ENCODE data around the gene CATSPER3. TPM values are rescaled to one million over a fixed set of nuclear protein-coding genes. Genes with fewer than 3 reads are reported as not detected.

The CATSPER3 gene
- 0.23 TPM for polyA plus RNA-seq (2013, experiment 1 of 2; ENCODE audit: insufficient read length)
- polyA plus RNA-seq (2013, experiment 2 of 2; ENCODE audit: insufficient read length), result not detected

- DNase-seq, result no peak
Measured at GRCh38 chr5:134967607-134968006, at the start of gene CATSPER3. Gene CATSPER3 (plus strand): TSS chr5:134967907. CDS start chr5:134967992, 85 bp downstream.

DNA sequence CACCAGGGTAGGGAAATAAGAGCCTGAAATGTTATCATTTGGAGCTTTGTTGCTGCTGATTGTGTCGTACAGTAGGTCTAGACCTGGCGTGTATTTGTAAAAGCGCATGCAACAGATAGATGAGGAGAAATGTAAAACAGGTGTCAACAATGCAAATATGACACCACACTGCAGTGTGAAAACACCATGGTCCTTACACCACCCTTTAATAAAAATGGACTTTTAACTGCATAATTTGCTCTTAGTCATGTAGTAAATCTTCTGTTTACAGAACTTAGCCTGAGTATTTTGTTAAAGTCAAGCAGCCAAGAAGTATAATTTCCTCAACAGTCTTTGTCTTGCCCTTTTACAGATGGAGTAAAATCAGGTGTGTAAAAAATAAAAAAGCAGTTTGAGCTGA is 48.8 kb upstream of the CATSPER3 start:
- no peak for DNase-seq

DNA sequence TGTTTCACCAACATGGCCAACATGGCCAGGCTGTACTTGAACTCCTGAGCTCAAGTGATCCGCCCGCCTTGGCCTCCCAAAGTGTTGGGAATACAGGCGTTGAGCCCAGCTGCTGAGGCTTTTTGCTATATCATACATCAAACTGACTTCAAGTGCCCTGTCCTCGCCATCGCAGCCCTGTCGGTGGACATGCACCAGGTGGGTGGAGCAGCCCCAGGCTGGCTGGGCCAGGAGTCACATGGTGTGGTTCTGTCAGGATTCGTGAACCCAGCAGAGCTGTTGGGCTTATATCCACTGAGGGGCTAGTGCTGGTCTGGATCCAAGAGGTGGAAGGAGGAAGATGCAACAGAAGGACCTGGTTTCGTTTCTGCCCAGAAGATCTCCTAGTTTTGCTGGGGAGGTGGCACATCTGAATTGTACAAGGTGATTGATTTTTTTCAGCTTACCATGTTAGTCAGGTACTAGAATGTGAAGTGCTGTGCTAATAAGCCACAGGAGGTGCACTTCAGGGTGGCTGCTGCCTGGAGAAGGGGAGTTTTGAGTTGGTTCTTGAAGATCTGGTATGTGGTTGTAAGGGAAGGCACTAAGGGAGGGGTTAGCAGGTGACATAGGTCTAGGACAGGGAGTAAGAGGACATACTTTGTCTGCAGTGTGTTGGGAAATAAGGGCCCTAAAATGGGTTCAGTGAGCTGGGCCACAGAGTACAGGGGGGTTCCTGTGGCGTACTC is 46.7 kb upstream of the CATSPER3 start:
- DNase-seq, result no peak

GRCh38 chr5:134932508-134932907 is 35.2 kb upstream of the CATSPER3 start:
- DNase-seq, result no peak

- no peak for DNase-seq
Measured at GRCh38 chr5:134934202-134934601, 33.5 kb upstream of the CATSPER3 start.

DNA sequence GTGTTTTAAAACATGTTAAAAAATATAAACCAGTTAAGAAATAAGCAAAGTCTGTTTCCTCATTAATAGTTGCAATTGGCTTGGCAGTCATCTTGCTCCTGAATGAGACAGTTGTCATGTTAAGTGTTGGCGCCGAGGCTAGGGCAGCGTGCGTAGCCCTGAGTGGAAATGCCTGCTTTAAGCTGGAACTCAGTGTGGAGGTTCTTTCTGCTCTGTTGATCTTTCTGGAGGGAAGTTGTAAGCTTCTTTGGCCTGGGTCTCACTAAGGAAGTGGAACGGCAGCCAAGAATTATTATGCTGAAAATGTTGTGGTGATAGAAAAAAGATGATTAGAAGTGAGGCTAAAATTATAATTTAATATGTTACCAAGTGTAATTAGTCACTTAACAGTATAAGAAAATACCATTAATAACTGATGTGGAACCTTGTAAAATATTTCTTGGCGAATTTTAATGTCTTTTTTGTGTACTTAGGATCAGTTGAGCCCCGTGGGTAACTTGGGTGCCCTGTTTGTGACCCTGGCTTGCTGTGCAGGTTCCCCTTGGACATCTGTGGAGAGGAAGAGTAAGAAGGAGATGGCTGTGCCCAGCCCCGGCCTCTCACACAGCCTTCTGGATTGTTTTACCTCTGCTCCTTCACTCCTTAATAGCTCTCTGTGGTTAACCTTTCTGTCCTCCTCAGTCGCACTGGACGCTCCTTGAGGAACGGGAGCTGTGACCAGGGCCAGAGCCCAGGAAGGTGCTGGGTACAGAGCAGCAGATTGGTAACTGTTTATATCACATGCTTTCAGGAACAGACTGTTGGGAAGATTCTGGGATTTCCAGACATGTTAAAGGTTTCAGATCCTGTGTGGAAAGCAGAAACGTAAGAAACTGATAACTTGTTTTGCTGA is 31.8 kb upstream of the CATSPER3 start:
- no peak for DNase-seq

DNA sequence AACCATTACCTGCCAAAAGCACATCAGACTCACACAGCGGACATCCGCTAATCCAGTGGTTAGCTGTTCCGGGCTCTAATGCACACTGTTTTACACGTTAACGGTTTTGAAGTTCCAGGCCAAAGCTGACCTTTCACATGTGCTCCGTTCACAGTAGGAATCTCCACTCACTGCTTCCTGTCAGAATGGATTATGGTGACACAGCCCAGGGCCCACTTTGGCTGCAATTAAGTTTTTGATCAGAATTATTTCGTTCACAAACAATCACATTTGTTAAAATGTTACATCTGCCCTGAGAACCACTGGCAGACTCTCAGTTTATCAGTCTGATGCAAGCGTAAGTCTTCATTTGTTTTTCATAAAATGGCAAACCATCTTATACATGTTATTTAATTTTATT is 30.2 kb upstream of the CATSPER3 start:
- DNase-seq, result no peak

GRCh38 chr5:134938030-134938429 is 29.7 kb upstream of the CATSPER3 start:
- DNase-seq, result no peak

DNA sequence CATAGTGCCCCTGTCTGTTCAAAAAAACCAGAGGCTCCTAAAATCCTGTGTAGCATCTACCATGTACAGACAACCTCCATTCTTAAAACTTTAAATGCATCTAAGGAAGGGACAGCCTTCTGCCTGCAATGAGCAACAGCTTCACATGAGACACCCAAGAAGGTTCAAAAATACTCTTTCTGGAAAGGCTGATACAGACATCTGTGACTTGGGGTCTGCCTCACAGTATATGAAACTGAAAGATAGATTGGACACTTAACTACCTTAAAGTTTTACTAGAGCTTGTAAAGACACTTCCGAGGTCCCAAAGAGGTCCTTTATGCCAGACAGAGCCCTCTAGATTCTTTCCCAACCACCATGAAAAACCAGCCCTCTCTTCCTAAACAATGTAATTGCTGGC is 28.2 kb upstream of the CATSPER3 start:
- no peak for DNase-seq

DNA sequence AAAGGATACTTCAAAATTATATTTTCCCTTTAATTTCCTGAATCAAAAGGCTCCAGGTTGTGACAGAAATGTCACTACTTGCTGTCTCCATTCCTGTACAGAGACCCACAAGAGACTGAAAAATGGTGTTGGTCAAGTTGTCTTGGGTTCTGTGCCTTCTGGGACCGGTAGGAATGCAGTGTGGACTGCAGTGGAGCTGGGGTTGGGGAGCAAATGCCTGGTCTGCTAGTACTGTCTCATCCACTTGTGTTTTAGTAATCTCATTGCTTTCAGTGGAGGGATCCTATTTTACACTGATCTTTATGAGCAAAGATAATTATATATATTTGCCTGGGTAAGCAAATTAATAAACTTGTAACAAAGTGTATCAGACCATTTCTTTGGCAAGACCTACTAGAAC is 24.2 kb upstream of the CATSPER3 start:
- DNase-seq, result no peak

DNA sequence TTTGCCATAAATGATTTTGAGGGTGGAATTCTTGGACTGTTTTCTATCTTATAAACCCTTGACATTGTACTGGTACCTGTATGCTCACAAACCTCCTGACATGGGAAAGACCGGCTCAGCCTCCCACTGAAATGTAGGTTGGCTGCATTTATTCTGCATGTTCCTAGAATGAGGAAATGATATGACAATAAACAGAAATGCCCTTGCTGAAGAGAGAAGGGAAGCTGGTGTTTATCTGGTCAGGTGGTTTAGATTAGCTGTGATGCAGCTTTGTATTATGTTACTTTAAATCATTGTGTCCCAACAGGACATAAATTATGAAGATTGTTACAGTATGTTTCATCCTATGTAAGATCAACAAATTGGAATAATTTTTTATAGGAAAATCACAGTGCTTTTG is 23.1 kb upstream of the CATSPER3 start:
- DNase-seq, result no peak

- DNase-seq, result no peak
Measured at GRCh38 chr5:134945041-134945440, 22.7 kb upstream of the CATSPER3 start.

DNA sequence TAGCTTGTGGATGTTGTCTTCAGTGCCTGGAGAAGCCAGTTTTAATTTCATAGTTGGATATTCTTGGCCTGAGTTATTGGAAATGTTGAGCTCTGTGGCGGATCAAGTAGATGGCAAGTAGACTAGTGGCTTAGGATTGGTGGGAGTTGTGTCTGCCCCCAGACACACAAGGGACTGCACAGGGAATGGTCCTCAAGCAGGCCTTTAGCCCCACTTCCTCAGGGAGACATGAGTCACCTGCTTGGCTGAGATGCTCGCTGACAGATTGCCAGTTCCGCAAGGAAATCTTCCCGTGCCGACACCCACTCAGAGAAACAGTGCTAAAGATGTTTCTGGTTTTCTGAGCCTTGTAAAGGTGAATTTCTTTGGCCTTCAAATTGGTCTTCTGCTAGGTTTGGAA is 18.8 kb upstream of the CATSPER3 start:
- DNase-seq, result peak; percentile 21

- no peak for DNase-seq
Measured at GRCh38 chr5:134949316-134949715, 18.4 kb upstream of the CATSPER3 start.

GRCh38 chr5:134957920-134958608 is 9.6 kb upstream of the CATSPER3 start:
- DNase-seq, result no peak

DNA sequence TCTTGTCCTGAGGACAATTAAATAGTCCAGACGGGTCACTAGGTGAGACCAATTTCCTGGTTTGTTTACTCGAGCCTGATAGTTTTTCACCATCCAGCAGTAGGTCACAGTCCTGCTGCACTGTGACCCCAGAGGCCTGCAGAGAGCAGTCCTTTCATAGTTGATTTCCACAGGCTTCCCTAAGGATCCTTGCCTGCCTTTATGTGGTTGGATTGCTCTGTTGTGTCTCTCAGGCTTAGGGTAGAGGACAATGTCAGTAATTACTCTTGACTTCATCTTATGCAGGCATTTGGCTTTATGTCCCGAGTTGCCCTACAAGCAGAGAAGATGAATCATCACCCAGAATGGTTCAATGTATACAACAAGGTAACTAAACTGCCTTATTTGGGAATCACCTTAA is 9.0 kb upstream of the CATSPER3 start:
- DNase-seq, result no peak

- no peak for DNase-seq
Measured at GRCh38 chr5:134963098-134963497, 4.6 kb upstream of the CATSPER3 start.

DNA sequence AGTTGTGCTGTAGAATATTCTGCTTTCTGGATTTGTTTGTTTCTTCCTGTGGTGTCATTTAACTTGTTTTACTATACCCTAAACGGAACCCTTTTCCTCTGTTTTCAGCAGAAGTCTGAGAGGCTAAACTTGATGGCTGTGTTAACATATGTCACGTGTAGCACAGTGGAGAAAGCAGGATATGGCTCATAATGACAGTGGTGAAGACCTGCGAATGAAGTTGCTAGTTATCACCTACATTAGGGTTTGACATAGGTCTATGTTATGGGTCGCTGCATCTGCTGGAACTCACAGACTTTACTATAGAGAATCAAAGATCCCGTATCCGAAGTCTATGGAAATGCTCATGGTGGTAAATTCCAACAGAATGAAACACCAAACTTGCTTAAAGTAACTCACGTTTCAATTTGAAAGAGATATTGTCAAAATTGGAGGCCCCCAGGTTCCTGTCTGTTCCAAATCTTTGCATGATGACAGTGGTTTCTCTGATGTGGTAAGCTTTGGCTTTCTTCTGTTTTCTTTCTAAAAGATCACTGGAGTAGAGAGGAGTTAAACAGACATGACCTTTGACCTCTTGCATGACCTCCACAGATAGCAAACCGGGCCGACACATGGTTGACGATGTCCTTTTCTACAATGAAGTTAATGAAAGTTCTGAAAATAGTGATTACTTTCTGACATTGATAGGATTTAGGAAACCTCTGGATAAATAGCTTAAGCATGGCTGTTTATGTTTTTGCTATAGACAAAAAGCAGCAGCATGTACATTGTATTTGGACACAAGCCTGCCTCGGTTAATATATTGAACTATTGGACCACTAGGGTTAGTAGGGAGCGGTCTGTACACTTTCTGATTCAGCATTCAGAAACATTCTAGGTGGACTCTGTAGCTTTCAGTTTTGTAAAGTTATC is 3.1 kb upstream of the CATSPER3 start:
- no peak for DNase-seq

- no peak for DNase-seq
Measured at GRCh38 chr5:134965271-134965825, 2.4 kb upstream of the CATSPER3 start.

GRCh38 chr5:134968055-134968454 is 348 bp downstream of the CATSPER3 start:
- DNase-seq, result no peak

DNA sequence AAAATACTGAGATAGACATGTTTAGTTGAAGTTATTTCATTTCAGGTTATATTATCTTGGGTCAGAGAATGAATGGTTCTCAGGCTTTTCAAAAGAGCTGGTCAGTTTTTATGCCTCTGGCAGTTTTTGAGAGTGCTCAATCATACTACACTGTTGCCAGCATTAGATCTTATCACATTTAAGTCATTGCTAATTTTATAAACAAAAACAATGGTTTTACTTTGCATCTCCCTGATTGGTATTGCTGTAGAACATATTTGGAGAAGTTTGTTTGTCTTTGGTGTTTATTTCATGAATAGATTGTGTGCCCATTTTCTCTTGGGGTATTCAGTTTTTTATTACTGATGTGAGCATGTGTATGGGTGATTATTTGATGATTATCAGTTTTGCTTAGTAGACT is 1.5 kb downstream of the CATSPER3 start:
- DNase-seq, result no peak

Measured in fibroblast of skin of back (primary cell).